Body of pancreas (tissue), 4 donors: ENCODE data around the gene CD84.

ENCODE experiments used
- POLR2A ChIP-seq, 3 donors: fragments of 450-650 bp; IDR thresholded peaks; one replicate each; pipeline ENCODE4 v1.6.1; 2016; ENCODE audit warnings: antibody characterized with exemption in 3 of 3, mild to moderate bottlenecking in 2 of 3
- TF ChIP-seq, protein P1 (sequence below), 7 experiments: fragments of 450-650 bp in 4 of 7; fragments of 200-600 bp in 3 of 7; sonication (generic) in 3 of 7; IDR thresholded peaks; one replicate each; pipeline ENCODE4 v1.5.1; 2016 to 2019; ENCODE audit warnings: antibody characterized with exemption in 7 of 7

DNA sequence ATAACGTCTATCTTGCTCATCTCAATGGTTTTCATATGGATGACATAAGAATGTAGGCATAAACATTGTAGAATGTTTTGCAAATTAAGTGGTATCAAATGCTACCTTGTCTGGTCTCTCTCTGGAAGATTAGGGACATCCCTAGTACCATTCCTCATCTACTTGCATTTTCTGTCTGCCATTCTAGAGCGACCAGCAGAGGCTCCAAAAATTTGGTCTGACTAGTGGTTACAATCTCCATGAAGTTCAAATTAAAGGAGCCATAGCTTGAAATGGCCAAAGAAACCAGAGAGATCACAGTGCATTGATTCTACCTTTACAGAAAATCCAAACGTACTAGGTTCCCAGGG lies 1.1 kb downstream of the CD84 start:
- no peak for TF ChIP-seq POLR2A (IDR thresholded peaks at IDR 0.05)
- TF ChIP-seq, protein P1, sequence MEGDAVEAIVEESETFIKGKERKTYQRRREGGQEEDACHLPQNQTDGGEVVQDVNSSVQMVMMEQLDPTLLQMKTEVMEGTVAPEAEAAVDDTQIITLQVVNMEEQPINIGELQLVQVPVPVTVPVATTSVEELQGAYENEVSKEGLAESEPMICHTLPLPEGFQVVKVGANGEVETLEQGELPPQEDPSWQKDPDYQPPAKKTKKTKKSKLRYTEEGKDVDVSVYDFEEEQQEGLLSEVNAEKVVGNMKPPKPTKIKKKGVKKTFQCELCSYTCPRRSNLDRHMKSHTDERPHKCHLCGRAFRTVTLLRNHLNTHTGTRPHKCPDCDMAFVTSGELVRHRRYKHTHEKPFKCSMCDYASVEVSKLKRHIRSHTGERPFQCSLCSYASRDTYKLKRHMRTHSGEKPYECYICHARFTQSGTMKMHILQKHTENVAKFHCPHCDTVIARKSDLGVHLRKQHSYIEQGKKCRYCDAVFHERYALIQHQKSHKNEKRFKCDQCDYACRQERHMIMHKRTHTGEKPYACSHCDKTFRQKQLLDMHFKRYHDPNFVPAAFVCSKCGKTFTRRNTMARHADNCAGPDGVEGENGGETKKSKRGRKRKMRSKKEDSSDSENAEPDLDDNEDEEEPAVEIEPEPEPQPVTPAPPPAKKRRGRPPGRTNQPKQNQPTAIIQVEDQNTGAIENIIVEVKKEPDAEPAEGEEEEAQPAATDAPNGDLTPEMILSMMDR (IDR thresholded peaks at IDR 0.05): no peak
